Pancreas (tissue), 10 donors: ENCODE results near the gene NEO1. TPM values are rescaled to one million over a fixed set of nuclear protein-coding genes. Genes with fewer than 3 reads are reported as not detected.

Experiments
- ATAC-seq, 4 donors: fragments of 200-7000 bp; cut with Tn5 transposase; one replicate each; pipeline versions ENCODE4 v1.8.0 to v1.9.1; 2020; ENCODE audit warnings: mild to moderate bottlenecking in 4 of 4, moderate library complexity in 4 of 4
- DNase-seq, 6 donors: peaks; one replicate each; pipeline ENCODE4 v3.0.0-alpha.2; 2020
- FAIRE-seq: peaks from 2 replicates; lab custom pipeline; 2012; peaks lifted over from hg19 to GRCh38; lab: Jason Lieb, UNC
- H3K27ac ChIP-seq, 4 donors: fragments of 200-600 bp; sonication (generic); 1 replicate in 3 of 4; 2 replicates in 1 of 4; pipeline versions ENCODE4 v1.5.0 to v1.8.0; 2020
- H3K27me3 ChIP-seq, 4 donors: fragments of 200-600 bp; one replicate each; pipeline ENCODE4 v1.8.0; 2021
- H3K36me3 ChIP-seq, 3 donors: fragments of 200-600 bp; sonication (generic) in 1 of 3; one replicate each; pipeline versions ENCODE4 v1.5.0 to v1.8.0; 2020 to 2021
- H3K4me1 ChIP-seq, 3 donors: fragments of 200-600 bp; one replicate each; pipeline ENCODE4 v1.8.0; 2021
- H3K4me3 ChIP-seq, 4 donors: fragments of 200-600 bp; sonication (generic) in 2 of 4; one replicate each; pipeline versions ENCODE4 v1.5.0 to v1.8.0; 2020 to 2021
- H3K9me3 ChIP-seq, 4 donors: fragments of 200-600 bp; one replicate each; pipeline ENCODE4 v1.8.0; 2021
- WGBS, 2 donors: extraction: QIAGEN DNeasy Blood & Tissue Kit; methylation state at CpG; one replicate each; pipeline ENCODE4 v1.1.7; 2013; 5-methylcytosine and 5-hydroxymethylcytosine counted together
- intact Hi-C, 3 donors: fragments of 100-400 bp; cut with DNase I; formaldehyde crosslinking; loops; one replicate each; pipeline versions ENCODE4 v1.11.1 to v1.14.2; 2022
- polyA plus RNA-seq, 2 donors: library from polyadenylated mRNA; stranded (reverse); fragments of 200-250 nt; gene quantifications; one replicate each; pipeline ENCODE4 v1.2.3, GENCODE V29; 2013
- total RNA-seq, 6 donors: library from RNA; stranded (reverse); fragmentation: NEBNext Ultra II Directional in 4 of 6; extraction: Animal tissue kit (Norgen Biotek cat#: 25700) in 4 of 6; gene quantifications; one replicate each; pipeline versions ENCODE4 v1.2.1 to v1.2.4, GENCODE V29; 2021 to 2023
- TF ChIP-seq, protein P1 (sequence below), 4 donors: fragments of 200-600 bp; sonication (generic) in 3 of 4; IDR thresholded peaks; one replicate each; pipeline versions ENCODE4 v1.5.0 to v1.8.0; 2021; ENCODE audit warnings: antibody characterized with exemption in 4 of 4
- donor health status: healthy with polysubstance abuse.
- donor health status: DM: no; HTN: no; CAD: no; lungs with moderate emphysema.
- donor health status: DM: no; HTN: no; CAD: no.
- donor health status: control.
- donor health status: control.
- donor health status: Bipolar disorder and iron deficiency.
- donor health status: DM: yes; HTN: yes; CAD: no.
- donor health status: DM: no; HTN: no; CAD: no.
- donor health status: DM: no; HTN: no; CAD: no.
- donor health status: DM: yes; HTN: yes; CAD: no.

NEO1 gene
- total and polyA plus RNA-seq, 8 donors: 7.1 to 30.7 (median 19.6) TPM

DNA sequence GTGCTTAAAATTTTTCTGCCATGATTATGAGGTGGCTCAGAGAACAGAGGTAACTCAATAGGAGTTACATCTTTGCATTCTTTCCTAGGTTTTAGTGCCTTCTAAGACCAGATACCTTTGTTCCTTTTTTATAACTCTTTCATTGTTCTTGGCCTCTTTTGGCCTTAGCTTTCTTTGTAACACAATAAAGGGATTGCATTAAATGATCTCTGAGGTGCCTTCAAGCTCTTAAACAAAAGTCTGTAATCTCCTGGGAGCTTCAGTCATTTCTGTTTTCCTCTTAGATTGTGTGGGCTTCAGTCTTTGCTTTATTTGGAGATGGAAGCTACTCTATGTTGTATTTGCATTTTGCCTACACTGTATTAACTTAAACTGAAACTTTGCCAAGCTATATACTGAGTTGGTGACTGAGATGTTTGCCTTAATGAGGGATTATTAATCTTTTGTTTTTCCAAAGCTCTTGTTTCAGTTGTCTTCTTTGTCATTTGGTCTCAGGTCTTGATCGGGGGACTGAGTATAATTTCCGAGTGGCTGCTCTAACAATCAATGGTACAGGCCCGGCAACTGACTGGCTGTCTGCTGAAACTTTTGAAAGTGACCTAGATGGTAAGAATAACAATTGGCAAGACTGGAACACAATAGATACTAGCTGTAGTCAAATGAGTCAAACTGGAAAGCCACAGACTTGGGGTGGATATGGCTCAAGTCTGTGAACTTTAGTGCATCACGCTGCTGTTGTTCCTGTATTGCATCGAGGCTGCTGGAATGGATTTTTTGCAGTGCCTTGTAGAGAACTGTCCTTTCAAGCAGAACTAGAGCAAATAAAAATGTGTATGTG is 206.2 kb downstream of the NEO1 start:
- FAIRE-seq: no peak

DNA sequence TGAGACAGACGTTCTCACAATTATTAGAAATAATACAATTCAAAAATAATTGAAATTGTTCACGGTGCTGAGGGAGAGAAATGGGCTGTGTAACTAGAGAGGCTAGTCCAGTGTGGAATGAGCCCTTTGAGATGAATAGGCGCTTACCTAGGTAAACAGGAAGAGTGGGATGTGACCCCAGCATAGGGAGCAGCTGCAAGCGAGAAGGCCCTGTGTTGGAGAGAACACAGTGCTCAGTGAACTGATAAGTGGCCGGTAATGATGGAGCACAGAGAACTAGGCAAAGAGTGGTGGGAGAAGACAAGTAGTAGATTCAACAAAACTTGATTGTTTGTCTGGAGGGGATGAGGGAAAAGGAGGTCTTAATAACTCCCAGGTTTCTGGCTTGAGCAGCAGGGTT is 212.6 kb downstream of the NEO1 start:
- Histone ChIP-seq H3K27me3 (no peaks in the 10 kb centered on the region), H3K4me3 (no peak overlapping the region), H3K4me1 (no peaks in the 10 kb centered on the region), H3K9me3 (no peaks in the 10 kb centered on the region), H3K36me3 (peaks cover 0 to 30% (median 0%) of the 10 kb centered on the region in 3 donors), H3K27ac (no peak overlapping the region)
- 81 to 85% methylated on average over 5 of the region's 5 CpGs for WGBS, 2 donors
- TF ChIP-seq, protein P1, sequence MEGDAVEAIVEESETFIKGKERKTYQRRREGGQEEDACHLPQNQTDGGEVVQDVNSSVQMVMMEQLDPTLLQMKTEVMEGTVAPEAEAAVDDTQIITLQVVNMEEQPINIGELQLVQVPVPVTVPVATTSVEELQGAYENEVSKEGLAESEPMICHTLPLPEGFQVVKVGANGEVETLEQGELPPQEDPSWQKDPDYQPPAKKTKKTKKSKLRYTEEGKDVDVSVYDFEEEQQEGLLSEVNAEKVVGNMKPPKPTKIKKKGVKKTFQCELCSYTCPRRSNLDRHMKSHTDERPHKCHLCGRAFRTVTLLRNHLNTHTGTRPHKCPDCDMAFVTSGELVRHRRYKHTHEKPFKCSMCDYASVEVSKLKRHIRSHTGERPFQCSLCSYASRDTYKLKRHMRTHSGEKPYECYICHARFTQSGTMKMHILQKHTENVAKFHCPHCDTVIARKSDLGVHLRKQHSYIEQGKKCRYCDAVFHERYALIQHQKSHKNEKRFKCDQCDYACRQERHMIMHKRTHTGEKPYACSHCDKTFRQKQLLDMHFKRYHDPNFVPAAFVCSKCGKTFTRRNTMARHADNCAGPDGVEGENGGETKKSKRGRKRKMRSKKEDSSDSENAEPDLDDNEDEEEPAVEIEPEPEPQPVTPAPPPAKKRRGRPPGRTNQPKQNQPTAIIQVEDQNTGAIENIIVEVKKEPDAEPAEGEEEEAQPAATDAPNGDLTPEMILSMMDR (IDR thresholded peaks at IDR 0.05): no peak
- intact Hi-C loops: no loop called here
- peak in 2 of 4 donors; percentile 32 to 48 for ATAC-seq
- FAIRE-seq: no peak
- DNase-seq: no peak

More for the DNA sequence above, 206.2 kb downstream of the NEO1 start:
- 94 to 96% methylated on average over 5 of the region's 5 CpGs for WGBS, 2 donors
- H3K4me3 ChIP-seq: no peak overlapping the region
- H3K4me1 ChIP-seq: no peaks in the 10 kb centered on the region
- ATAC-seq (no peak), DNase-seq (no peak)
- no peak overlapping the region for H3K27ac ChIP-seq
- peaks cover 0 to 51% (median 0%) of the 10 kb centered on the region in 3 donors for H3K36me3 ChIP-seq
- intact Hi-C loops: no loop called here
- no peaks in the 10 kb centered on the region for H3K27me3 ChIP-seq
- TF ChIP-seq, protein P1 (IDR thresholded peaks at IDR 0.05): no peak
- no peaks in the 10 kb centered on the region for H3K9me3 ChIP-seq

DNA sequence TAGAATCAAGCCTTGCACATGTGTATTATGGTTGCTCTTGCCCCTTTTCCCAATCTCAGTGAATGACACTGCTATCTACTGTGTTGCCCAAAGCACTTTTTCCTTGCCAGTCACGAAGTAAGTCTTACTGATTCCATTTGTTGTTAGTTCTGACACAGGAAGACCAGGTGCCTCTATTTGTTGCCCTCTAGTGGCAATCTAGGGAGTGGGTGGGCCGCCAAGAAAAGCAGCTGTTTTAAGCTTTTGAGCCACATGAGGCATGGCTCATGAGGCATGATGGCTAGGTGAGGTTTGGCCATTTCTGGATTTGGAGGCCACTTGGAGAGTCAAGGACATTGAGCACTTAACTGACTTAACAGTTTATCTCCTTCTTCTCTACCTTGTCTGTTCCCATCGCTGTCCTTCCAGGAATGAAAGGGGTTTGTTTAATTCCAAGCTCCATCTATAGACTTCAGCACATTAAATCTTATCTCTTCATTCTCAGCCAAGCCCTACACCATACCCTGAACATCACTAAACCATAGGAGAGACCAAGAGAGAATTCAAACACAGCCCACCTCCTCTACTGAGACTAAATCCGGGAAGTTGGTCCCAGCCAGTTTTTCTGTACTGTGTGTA is 213.4 kb downstream of the NEO1 start:
- ATAC-seq (peak in 3 of 4 donors; percentile 69 to 77 (median 69)), FAIRE-seq (no peak), DNase-seq (peak in 2 of 6 donors; percentile 43 to 55)
- 71 to 74% methylated on average over 4 of the region's 4 CpGs for WGBS, 2 donors
- Histone ChIP-seq H3K36me3 (peaks cover 0 to 29% (median 0%) of the 10 kb centered on the region in 3 donors), H3K27ac (no peak overlapping the region), H3K4me3 (no peak overlapping the region), H3K4me1 (no peaks in the 10 kb centered on the region), H3K9me3 (no peaks in the 10 kb centered on the region), H3K27me3 (no peaks in the 10 kb centered on the region)
- TF ChIP-seq, protein P1 (IDR thresholded peaks at IDR 0.05): peak in 2 of 4 donors; percentile 29 to 37
- intact Hi-C loops: no loop called here

DNA sequence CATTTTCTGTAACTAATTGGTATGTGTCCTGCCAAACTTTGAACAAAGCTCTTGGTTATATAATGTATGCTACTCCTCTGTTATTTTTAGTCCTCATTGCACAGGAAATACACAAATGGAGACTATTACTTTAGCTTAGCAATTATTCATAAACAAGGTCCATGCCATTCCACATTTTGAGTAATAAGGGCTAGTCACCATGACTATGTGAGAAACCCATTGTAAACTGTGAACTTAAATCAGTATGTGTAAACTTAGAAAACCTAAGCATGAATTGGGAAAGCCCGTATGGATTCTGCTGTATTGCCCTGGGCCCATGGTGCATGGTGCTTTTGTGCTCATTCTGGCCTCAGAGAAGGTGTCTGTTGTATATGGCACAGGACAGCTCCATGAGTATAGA is 216.2 kb downstream of the NEO1 start:
- H3K27ac ChIP-seq: no peak overlapping the region
- ATAC-seq (no peak), FAIRE-seq (no peak), DNase-seq (no peak)
- no peak overlapping the region for H3K4me3 ChIP-seq
- peaks cover 0 to 15% (median 0%) of the 10 kb centered on the region in 3 donors for H3K36me3 ChIP-seq
- TF ChIP-seq, protein P1 (IDR thresholded peaks at IDR 0.05): no peak
- intact Hi-C loops: no loop called here
- WGBS, 2 donors: 89 to 97% methylated on average over 1 of the region's 1 CpG
- H3K4me1 ChIP-seq: no peaks in the 10 kb centered on the region
- H3K9me3 ChIP-seq: no peaks in the 10 kb centered on the region
- H3K27me3 ChIP-seq: no peaks in the 10 kb centered on the region
